ENCODE measurements around the gene GAK.

DNA sequence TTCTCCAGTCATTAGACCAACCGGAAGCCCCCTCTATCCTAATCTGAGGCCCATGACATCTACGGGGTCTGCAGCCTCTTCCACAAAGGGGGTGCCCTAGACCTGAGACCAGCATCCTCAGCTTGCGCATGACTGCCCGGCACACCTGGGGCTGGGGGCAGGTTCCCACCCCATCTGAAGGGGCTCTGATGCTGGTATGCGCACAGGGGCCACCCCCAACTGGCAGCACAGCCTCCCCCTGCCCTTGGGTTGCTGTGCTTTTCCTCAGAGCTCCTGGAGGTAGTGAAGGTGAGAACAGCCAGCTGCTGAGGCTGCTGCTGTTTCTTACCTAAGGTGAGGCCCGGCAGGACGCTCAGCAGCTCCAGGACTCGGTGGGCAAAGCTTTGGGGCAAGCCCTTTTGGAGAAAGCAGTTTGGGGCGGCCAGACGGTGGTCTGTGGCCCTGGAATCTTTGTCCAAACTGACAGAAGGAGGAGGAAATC is 87.3 kb downstream of the GAK start:
- TF ChIP-seq, protein P1, sequence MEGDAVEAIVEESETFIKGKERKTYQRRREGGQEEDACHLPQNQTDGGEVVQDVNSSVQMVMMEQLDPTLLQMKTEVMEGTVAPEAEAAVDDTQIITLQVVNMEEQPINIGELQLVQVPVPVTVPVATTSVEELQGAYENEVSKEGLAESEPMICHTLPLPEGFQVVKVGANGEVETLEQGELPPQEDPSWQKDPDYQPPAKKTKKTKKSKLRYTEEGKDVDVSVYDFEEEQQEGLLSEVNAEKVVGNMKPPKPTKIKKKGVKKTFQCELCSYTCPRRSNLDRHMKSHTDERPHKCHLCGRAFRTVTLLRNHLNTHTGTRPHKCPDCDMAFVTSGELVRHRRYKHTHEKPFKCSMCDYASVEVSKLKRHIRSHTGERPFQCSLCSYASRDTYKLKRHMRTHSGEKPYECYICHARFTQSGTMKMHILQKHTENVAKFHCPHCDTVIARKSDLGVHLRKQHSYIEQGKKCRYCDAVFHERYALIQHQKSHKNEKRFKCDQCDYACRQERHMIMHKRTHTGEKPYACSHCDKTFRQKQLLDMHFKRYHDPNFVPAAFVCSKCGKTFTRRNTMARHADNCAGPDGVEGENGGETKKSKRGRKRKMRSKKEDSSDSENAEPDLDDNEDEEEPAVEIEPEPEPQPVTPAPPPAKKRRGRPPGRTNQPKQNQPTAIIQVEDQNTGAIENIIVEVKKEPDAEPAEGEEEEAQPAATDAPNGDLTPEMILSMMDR (IDR thresholded peaks at IDR 0.05) = no peak
- TF ChIP-seq POLR2A (IDR thresholded peaks at IDR 0.05) = no peak
- no peak for TF ChIP-seq POLR2AphosphoS5 (IDR thresholded peaks at IDR 0.05; ENCODE audit: insufficient read depth in 1 of 2, low read depth in 1 of 2)

All from vagina (tissue), 2 donors.